DOHH2 (cell line): ENCODE measurements around the gene ESRRG.

Source experiments
- CTCF ChIP-seq: fragments of 200-600 bp; sonication (generic); IDR thresholded peaks from one replicate; pipeline ENCODE4 v1.5.1; 2014; ENCODE audit warnings: antibody characterized with exemption, mild to moderate bottlenecking, low read depth, low read length; ENCODE audit not compliant: poor library complexity, severe bottlenecking
- EZH2phosphoT487 ChIP-seq: fragments of 200-600 bp; sonication (generic); IDR thresholded peaks from 2 replicates; pipeline ENCODE4 v1.6.1; 2017; ENCODE audit warnings: borderline replicate concordance, mild to moderate bottlenecking, antibody characterized with exemption, low read length, moderate library complexity, mixed read lengths

- TF ChIP-seq CTCF (no peak), EZH2phosphoT487 (no peak)
Measured at GRCh38 chr1:216682752-216683151, 40.5 kb downstream of the ESRRG start.
